Melanocyte of skin (primary cell): ENCODE measurements around the gene MRPS18A. TPM values are rescaled to one million over a fixed set of nuclear protein-coding genes. Genes with fewer than 3 reads are reported as not detected.

Source experiments
- total RNA-seq, 2 donors: library from RNA; depleted of rRNA; stranded (reverse); fragments of >200 nt; gene quantifications; 2 replicates each; pipeline ENCODE4 v1.2.3, GENCODE V29; 2012

MRPS18A gene
- total RNA-seq: 10 to 100 TPM; 46.8 to 69.9 TPM

DNA sequence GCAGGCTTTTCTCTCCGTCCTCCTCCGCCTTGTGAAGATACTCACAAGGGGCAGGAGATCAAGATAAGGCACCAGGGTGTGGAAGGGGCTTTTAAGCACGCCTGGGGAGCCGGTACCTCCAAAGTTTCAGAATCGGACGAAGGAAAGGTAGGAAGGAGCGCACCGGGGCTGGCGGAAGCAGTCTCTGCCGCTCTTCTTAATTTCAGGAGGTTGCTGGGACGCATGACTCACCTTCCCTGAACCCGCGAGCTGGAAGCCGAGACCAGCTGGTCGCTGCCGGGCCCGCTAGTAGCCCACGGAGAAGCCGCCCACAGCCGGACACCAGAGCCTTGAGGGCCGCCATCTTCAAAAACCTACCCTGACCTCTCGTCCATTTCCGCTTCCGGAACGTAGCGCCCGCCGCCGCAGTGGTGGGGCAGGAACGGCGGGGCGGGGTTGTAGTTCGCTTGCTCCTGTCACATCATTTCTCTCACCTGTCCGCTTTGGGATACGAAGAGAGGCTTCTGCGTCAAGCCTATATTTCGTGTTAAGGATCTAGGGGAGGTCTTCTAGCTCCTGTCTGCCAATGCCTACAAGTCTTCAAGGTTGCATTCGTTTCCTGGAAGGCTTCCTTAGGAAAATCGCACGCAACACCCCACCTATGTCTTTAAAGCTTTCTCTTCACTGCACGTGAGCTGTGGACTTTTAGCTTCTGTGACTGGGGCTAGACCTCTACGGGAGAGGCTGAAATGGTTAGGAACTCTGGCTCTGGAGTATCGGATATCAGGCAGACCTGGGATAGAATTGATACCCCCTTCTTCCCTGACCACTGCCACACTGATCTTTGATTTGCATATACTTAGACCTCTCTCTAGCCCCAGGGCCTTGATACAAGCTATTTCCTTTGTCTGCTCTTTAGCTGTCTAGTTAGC is at the start of gene MRPS18A:
Gene MRPS18A, minus strand, starts transcription at position 355 of the 911 bp plus-strand sequence. Its CDS starts 12 bp downstream, at position 343.

GRCh38 chr6:43644940-43645612 is 42.5 kb downstream of the MRPS18A start, which contains the start of gene RSPH9:
RSPH9 (plus strand) TSS chr6:43645036; CDS start chr6:43645099, 63 bp downstream.

GRCh38 chr6:43635387-43636307 is 51.9 kb downstream of the MRPS18A start, which contains the start of gene MAD2L1BP:
MAD2L1BP (plus strand) TSS chr6:43635840; CDS start chr6:43635876, 36 bp downstream.

DNA sequence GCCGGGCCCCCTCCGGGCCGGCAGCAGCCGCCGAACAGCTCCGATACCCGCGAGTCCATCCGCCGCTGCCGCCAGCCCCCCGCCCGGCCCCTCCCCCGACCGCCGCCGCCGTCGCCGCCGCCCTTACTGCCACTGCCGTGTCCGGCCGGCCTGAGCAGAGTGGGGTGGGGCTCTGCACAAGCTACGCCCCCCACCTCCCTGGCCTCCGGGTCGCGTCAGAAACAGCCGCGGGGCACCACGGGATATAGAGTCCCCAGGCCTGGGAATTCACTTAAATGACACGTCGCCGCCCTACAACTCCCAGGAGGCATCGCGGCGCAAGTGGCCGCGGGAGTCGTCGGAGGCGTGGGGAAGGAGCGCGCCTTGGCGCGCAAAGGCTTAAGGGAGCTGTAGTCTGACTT is 58.5 kb downstream of the MRPS18A start, which contains the start of gene GTPBP2:
Gene GTPBP2, minus strand, starts transcription at position 161 of the 401 bp plus-strand sequence. Its CDS starts 102 bp downstream, at position 59.

Other genes with a start within 250 kb of the MRPS18A start
- not detected for gene DLK2, start 232.2 kb downstream of the MRPS18A start, total RNA-seq
- 10 to 100 TPM; 10.7 to 13.3 TPM for gene TJAP1, start 210.2 kb downstream of the MRPS18A start, total RNA-seq
- gene LRRC73, start 177.4 kb downstream of the MRPS18A start, total RNA-seq: under 1 TPM; under 0.01 to 0.34 TPM
- gene YIPF3, start 170.9 kb downstream of the MRPS18A start, total RNA-seq: 10 to 100 TPM; 59.6 to 61.3 TPM
- 10 to 100 TPM; 24.4 to 56.9 TPM for gene POLR1C, start 170.7 kb downstream of the MRPS18A start, total RNA-seq
- 100 to 1,000 TPM in 1 of 2 donors, 10 to 100 TPM in 1; 29.6 to 137 TPM for gene XPO5, start 111.8 kb downstream of the MRPS18A start, total RNA-seq
- gene POLH, start 111.6 kb downstream of the MRPS18A start, total RNA-seq: 10 to 100 TPM; 14.5 to 18.0 TPM
- 10 to 100 TPM; 65.7 to 67.9 TPM for gene GTPBP2, start 58.5 kb downstream of the MRPS18A start, total RNA-seq
- 10 to 100 TPM; 84.3 to 98.2 TPM for gene MAD2L1BP, start 52.0 kb downstream of the MRPS18A start, total RNA-seq
- under 1 TPM; 0.33 to 0.69 TPM for gene RSPH9, start 42.8 kb downstream of the MRPS18A start, total RNA-seq
- gene VEGFA, start 82.4 kb upstream of the MRPS18A start, total RNA-seq: 10 to 100 TPM in 1 of 2 donors, 1 to 10 TPM in 1; 9.6 to 17.0 TPM